Measurements from ENCODE around the gene STKLD1.

The STKLD1 gene

DNA sequence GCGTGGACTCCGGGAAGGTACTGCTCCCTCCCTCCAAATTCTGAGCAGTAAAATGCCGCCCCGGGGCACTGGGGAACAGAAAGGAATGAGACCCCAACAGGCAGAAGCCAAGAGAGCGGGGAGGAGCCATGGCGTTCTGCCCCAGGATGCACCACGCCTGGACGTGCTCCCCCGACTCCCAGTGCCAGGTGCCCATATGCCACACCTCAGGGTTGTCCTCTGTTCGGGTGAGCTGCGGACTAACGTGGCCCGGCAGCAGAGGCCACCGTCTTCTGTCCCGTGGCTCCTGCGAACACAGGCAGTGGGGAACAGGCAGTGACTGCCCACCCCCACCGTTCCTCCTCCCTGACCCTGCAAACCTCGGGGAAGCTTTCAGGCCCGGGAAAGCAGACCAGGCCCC is 44.9 kb upstream of the STKLD1 start:
- no peaks in the 10 kb centered on the region for H3K27me3 ChIP-seq (ENCODE audit: control insufficient read depth, insufficient read depth, low read length)
- H3K4me1 ChIP-seq, result peaks cover 4% of the 10 kb centered on the region
- H3K9ac ChIP-seq, result no peak overlapping the region
- H3K27ac ChIP-seq, result no peak overlapping the region
- H3K36me3 ChIP-seq (ENCODE audit: control insufficient read depth, insufficient read depth, low read length), result no peaks in the 10 kb centered on the region
- no peak overlapping the region for H2AFZ ChIP-seq
- TF ChIP-seq, protein P1, sequence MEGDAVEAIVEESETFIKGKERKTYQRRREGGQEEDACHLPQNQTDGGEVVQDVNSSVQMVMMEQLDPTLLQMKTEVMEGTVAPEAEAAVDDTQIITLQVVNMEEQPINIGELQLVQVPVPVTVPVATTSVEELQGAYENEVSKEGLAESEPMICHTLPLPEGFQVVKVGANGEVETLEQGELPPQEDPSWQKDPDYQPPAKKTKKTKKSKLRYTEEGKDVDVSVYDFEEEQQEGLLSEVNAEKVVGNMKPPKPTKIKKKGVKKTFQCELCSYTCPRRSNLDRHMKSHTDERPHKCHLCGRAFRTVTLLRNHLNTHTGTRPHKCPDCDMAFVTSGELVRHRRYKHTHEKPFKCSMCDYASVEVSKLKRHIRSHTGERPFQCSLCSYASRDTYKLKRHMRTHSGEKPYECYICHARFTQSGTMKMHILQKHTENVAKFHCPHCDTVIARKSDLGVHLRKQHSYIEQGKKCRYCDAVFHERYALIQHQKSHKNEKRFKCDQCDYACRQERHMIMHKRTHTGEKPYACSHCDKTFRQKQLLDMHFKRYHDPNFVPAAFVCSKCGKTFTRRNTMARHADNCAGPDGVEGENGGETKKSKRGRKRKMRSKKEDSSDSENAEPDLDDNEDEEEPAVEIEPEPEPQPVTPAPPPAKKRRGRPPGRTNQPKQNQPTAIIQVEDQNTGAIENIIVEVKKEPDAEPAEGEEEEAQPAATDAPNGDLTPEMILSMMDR (IDR thresholded peaks at IDR 0.05), result no peak
- no peak overlapping the region for H3K4me3 ChIP-seq (ENCODE audit: low read depth, low read length)
- no peaks in the 10 kb centered on the region for H3K9me3 ChIP-seq (ENCODE audit: control insufficient read depth, low read length)
- H3K79me2 ChIP-seq, result no peaks in the 10 kb centered on the region
- no peak overlapping the region for H3K4me2 ChIP-seq (ENCODE audit: low read length)

DNA sequence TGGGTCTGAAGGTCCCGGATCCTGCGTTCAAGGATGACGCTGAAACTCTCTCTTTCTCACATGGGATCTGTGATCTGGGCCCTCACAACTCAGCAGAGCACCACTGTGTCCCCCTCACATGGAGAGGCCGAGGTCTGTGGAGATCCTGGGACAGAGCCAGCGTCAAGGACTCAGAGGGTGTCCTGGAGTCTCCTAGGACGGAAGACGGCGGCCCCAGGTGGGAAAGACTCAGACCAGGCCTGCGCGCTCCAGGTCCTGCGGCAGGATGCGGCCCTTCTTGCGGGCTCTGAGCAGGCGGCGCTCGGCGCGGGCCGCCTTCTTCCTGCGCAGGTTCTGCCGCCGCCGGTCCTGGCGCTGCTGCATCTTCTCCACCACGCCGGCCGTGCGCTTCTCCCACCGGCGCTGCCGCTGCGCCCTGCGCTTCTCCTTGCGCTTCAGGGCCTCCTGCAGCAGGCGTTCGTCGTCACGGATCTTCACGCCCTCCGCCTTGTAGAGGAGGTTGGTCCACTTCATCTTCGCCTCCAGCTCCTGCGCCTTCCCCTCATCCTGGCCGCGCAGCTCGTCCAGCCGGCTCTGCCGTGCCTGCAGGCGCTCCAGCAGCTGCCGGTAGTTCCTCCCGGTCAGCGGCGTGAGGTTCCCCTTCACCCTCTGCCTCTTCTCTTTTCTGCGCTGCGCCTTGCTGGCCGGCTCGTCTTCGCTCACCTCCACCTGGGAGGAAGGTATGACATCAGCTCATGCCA is 44.4 kb upstream of the STKLD1 start:
- Histone ChIP-seq H3K4me2 (ENCODE audit: low read length) (no peak overlapping the region), H3K4me1 (peaks cover 7% of the 10 kb centered on the region), H2AFZ (no peak overlapping the region), H3K9me3 (ENCODE audit: control insufficient read depth, low read length) (no peaks in the 10 kb centered on the region), H3K36me3 (ENCODE audit: control insufficient read depth, insufficient read depth, low read length) (no peaks in the 10 kb centered on the region), H3K27ac (no peak overlapping the region), H3K9ac (no peak overlapping the region), H3K27me3 (ENCODE audit: control insufficient read depth, insufficient read depth, low read length) (no peaks in the 10 kb centered on the region), H3K4me3 (ENCODE audit: low read depth, low read length) (no peak overlapping the region), H3K79me2 (no peaks in the 10 kb centered on the region)
- TF ChIP-seq, protein P1 (IDR thresholded peaks at IDR 0.05), result no peak

DNA sequence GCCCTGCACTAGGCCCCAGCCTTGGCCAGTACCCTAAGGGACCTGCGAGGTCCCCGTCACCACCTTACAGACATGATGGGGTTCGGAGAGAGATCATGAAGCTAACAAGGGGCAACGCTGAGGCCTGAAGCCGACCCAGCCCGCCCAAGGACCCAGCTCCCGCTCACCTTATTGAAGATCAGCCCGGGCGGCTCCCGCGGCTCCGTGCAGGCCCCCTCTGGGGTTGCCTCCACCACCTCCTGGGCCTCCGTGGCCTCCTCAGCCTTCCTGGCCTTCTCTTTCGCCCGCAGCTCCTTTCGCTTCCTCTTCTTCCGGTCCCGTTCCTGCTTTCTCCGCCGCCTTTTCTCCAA is 43.8 kb upstream of the STKLD1 start:
- H3K27me3 ChIP-seq (ENCODE audit: control insufficient read depth, insufficient read depth, low read length), result no peaks in the 10 kb centered on the region
- H2AFZ ChIP-seq, result no peak overlapping the region
- no peak overlapping the region for H3K27ac ChIP-seq
- H3K4me3 ChIP-seq (ENCODE audit: low read depth, low read length), result no peak overlapping the region
- H3K9ac ChIP-seq, result no peak overlapping the region
- H3K4me1 ChIP-seq, result peaks cover 7% of the 10 kb centered on the region
- no peaks in the 10 kb centered on the region for H3K9me3 ChIP-seq (ENCODE audit: control insufficient read depth, low read length)
- TF ChIP-seq, protein P1 (IDR thresholded peaks at IDR 0.05), result no peak
- H3K36me3 ChIP-seq (ENCODE audit: control insufficient read depth, insufficient read depth, low read length), result no peaks in the 10 kb centered on the region
- no peak overlapping the region for H3K4me2 ChIP-seq (ENCODE audit: low read length)
- H3K79me2 ChIP-seq, result no peaks in the 10 kb centered on the region

DNA sequence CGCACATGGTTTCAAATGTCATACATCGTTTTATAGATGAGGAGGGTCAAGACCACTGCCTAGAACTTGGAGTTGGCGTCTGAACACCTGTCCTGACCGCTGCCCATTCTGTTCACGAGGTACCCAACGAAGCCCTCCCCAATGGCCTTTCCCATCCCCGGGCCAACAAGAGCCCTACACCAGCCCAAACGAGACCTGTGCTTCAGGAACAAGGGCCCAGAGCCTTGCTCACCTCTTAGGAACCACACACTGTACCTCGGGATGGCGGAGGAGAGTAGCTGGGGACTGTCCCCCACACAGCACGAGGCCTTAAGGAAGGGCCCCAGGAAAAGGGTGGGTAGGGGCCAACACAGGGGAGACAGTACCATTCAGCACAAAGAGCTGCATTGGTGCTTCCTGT is 43.2 kb upstream of the STKLD1 start:
- no peaks in the 10 kb centered on the region for H3K79me2 ChIP-seq
- no peaks in the 10 kb centered on the region for H3K36me3 ChIP-seq (ENCODE audit: control insufficient read depth, insufficient read depth, low read length)
- no peak overlapping the region for H3K4me2 ChIP-seq (ENCODE audit: low read length)
- no peaks in the 10 kb centered on the region for H3K9me3 ChIP-seq (ENCODE audit: control insufficient read depth, low read length)
- H3K27ac ChIP-seq, result no peak overlapping the region
- no peak overlapping the region for H3K4me3 ChIP-seq (ENCODE audit: low read depth, low read length)
- no peaks in the 10 kb centered on the region for H3K27me3 ChIP-seq (ENCODE audit: control insufficient read depth, insufficient read depth, low read length)
- peaks cover 7% of the 10 kb centered on the region for H3K4me1 ChIP-seq
- TF ChIP-seq, protein P1 (IDR thresholded peaks at IDR 0.05), result no peak
- no peak overlapping the region for H3K9ac ChIP-seq
- no peak overlapping the region for H2AFZ ChIP-seq

DNA sequence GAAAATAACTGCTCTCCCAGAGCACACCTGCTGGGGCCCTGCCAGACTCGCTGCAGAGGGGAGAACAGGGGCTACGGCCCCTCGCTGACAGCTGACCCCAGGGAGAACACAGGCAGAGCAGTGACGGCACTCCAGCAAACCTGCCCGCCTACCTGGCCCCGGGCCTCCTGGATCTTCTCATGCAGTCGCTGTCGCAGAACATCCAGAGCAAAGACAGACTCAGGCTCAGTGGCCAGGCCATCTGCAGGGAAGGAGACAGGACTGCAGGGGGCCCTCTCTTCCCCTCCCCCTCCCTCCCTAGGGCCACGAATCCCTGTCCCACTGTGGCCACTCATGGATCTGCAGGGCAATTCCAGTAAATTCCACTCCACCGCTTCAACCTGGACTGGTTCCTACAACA is 42.6 kb upstream of the STKLD1 start:
- H3K27me3 ChIP-seq (ENCODE audit: control insufficient read depth, insufficient read depth, low read length), result no peaks in the 10 kb centered on the region
- no peak overlapping the region for H2AFZ ChIP-seq
- H3K4me3 ChIP-seq (ENCODE audit: low read depth, low read length), result no peak overlapping the region
- TF ChIP-seq, protein P1 (IDR thresholded peaks at IDR 0.05), result no peak
- H3K4me1 ChIP-seq, result peaks cover 7% of the 10 kb centered on the region
- H3K27ac ChIP-seq, result no peak overlapping the region
- no peak overlapping the region for H3K9ac ChIP-seq
- no peak overlapping the region for H3K4me2 ChIP-seq (ENCODE audit: low read length)
- H3K36me3 ChIP-seq (ENCODE audit: control insufficient read depth, insufficient read depth, low read length), result no peaks in the 10 kb centered on the region
- H3K9me3 ChIP-seq (ENCODE audit: control insufficient read depth, low read length), result no peaks in the 10 kb centered on the region
- no peaks in the 10 kb centered on the region for H3K79me2 ChIP-seq
